Uterus (tissue), 2 donors: ENCODE results near the gene HMX1.

Source experiments
- CTCF ChIP-seq, 4 experiments: fragments of 200-600 bp in 2 of 4; fragments of 450-650 bp in 2 of 4; sonication (generic) in 2 of 4; IDR thresholded peaks; one replicate each; pipeline ENCODE4 v1.5.1; 2016 to 2019; ENCODE audit warnings: antibody characterized with exemption in 4 of 4, mild to moderate bottlenecking in 2 of 4, moderate library complexity in 1 of 4
- POLR2A ChIP-seq, 2 donors: fragments of 450-650 bp; IDR thresholded peaks; one replicate each; pipeline ENCODE4 v1.6.1; 2016; ENCODE audit warnings: antibody characterized with exemption in 2 of 2, mild to moderate bottlenecking in 1 of 2, moderate library complexity in 1 of 2

GRCh38 chr4:8818063-8818881 lies 53.4 kb downstream of the HMX1 start:
- no peak for TF ChIP-seq CTCF (IDR thresholded peaks at IDR 0.05)
- no peak for TF ChIP-seq POLR2A (IDR thresholded peaks at IDR 0.05)
